Kidney epithelial cell (primary cell): ENCODE data around the gene STAP2. TPM values are rescaled to one million over a fixed set of nuclear protein-coding genes. Genes with fewer than 3 reads are reported as not detected.

ENCODE experiments used
- DNase-seq: peaks from one replicate; pipeline ENCODE4 v3.0.0-alpha.2; 2010; ENCODE audit warnings: low read depth
- H3K27me3 ChIP-seq: 2 replicates; pipeline ENCODE4 v1.6.0; 2011; ENCODE audit warnings: low read length; ENCODE audit not compliant: control insufficient read depth, insufficient read depth
- H3K36me3 ChIP-seq: 2 replicates; pipeline ENCODE4 v1.5.1; 2011; ENCODE audit warnings: low read length; ENCODE audit not compliant: control insufficient read depth, insufficient read depth
- H3K4me3 ChIP-seq: 2 replicates; pipeline ENCODE4 v1.5.1; 2011; ENCODE audit warnings: low read depth, mild to moderate bottlenecking, control low read depth, low read length
- CTCF ChIP-seq: IDR thresholded peaks from 2 replicates; pipeline ENCODE4 v1.5.1; 2011; ENCODE audit warnings: mild to moderate bottlenecking, moderate library complexity, low read length, control low read depth, inconsistent platforms; ENCODE audit not compliant: insufficient read depth, poor library complexity, severe bottlenecking
- total RNA-seq: library from RNA; depleted of rRNA; stranded (reverse); fragments of >200 nt; gene quantifications from 2 replicates; pipeline ENCODE4 v1.2.3, GENCODE V29; 2015

The STAP2 gene
- total RNA-seq, 1 donor from 2014 or later, result 78.5 TPM

DNA sequence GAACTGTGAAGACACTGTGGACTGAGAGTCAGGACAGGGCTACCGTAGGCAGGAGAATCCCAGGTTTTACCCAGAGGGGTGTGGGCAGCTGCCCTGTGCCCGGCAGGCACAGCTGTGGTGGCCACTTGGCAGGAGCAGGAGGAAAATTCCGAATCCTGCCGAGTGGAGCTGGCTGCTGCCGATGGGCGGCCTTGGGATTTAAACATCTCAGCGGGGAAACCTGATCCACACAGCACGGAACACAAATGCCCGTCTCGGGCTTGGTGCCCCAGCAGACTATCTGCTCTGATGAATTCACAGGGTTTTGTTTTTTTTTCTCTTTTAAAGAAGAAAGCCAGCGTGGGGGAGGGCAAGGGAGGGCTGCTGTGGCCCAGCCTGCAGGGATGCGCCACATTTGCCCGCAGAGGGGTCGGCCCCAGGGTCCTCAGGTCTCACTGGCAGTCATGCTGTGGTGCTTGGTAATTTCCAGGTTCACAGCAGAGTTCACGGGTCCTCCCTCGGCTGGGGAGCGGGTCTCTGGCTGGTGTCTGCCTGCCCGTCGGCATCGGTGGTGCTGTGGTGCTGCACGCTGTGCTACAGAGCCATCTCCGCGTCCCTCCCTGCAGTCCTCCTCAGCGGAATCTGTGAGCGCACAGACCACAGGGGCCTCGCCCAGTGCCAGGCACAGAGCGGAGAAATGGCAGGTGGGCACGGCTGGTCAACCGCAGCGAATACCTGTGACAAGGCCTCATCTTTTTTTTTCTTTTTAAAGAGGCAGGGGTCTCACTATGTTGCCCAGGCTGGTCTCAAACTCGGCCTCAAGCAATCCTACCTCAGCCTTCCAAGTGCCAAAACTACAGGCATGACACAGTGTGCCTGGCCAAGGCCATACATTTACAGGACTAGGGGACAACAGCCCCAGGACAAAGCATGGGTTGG lies 32.9 kb upstream of the STAP2 start:
- DNase-seq, result no peak

GRCh38 chr19:4370418-4371041 lies 31.9 kb upstream of the STAP2 start:
- no peak for DNase-seq
- Histone ChIP-seq H3K27me3 (no peaks in the 10 kb centered on the region), H3K36me3 (no peaks in the 10 kb centered on the region), H3K4me3 (no peak overlapping the region)
- TF ChIP-seq CTCF, result no peak

More for the DNA sequence above, 32.9 kb upstream of the STAP2 start:
- Histone ChIP-seq H3K4me3 (no peak overlapping the region), H3K36me3 (no peaks in the 10 kb centered on the region), H3K27me3 (no peaks in the 10 kb centered on the region)
- no peak for TF ChIP-seq CTCF

DNA sequence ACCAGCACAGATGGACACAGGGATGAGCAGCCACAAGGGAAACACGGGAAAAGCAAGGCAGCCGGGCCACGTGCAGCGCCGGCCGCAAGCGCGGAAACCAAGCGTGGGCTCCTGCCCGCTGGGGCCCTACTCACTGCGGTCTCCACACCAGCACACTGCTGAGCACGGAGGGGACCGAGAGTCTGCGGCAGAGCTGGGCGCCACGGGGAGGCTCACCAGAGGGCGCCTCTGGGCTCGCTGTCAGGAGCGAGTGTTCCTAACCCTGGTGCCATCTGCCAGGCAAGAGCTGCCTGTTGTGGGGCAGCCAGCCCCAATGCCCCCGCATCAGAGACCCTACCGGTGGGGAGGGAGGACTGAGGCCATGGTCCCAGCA lies 31.2 kb upstream of the STAP2 start:
- no peak overlapping the region for H3K4me3 ChIP-seq
- H3K36me3 ChIP-seq, result peaks cover 3% of the 10 kb centered on the region

GRCh38 chr19:4369109-4369887 lies 30.7 kb upstream of the STAP2 start:
- peaks cover 3% of the 10 kb centered on the region for H3K36me3 ChIP-seq
- TF ChIP-seq CTCF, result no peak
- H3K4me3 ChIP-seq, result no peak overlapping the region
- DNase-seq, result peak; percentile 51
- H3K27me3 ChIP-seq, result no peaks in the 10 kb centered on the region

More for the DNA sequence above, 31.2 kb upstream of the STAP2 start:
- no peaks in the 10 kb centered on the region for H3K27me3 ChIP-seq
- DNase-seq, result no peak
- TF ChIP-seq CTCF, result peak; percentile 69

DNA sequence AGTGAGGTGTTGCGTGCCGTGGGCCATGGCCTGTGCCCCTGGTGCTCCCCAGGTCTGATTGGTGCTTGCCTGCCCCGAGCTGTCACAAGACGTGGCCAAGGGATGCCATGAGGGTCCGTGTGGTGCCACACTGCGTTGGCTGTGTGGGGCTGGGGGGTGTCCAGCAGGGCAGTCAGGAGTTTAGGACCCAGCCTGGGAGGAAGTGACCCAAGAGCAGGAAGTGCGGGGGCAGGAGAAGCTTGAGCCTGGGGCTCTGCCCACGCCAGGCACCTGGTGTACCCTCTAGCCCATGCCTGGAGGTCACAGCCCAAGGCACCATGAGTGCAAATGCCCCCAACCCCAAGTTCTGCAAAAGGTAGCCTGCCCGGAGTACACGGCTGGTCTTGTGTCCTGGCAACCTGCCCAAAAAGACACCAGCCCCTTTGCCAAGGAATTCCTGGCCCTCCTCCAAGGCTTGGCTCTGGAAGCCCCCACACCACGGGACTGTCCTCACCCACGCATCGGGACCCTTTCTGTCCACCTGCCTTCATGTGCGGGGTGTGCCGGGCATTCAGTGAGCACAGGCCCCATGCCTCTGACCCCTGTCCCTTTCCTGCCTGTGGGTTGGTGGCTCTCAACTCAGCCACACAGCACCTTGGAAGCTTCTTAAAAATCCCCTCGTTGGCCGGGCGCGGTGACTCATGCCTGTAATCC lies 29.6 kb upstream of the STAP2 start:
- peaks cover 3% of the 10 kb centered on the region for H3K36me3 ChIP-seq
- no peak for DNase-seq
- H3K27me3 ChIP-seq, result no peaks in the 10 kb centered on the region
- no peak overlapping the region for H3K4me3 ChIP-seq
- no peak for TF ChIP-seq CTCF
